HG02938 (cell line): ENCODE measurements around the gene TLCD3B.

Source experiments
- ATAC-seq: cut with Tn5 transposase; IDR thresholded peaks from one replicate; pipeline ENCODE4 v1.9.1; 2021; ENCODE audit warnings: mild to moderate bottlenecking, moderate library complexity; ENCODE audit not compliant: unreplicated experiment

TLCD3B gene

GRCh38 chr16:30030841-30031413 lies at the start of gene TLCD3B:
Gene TLCD3B (minus strand): TSS chr16:30031271. CDS start chr16:30030527, 744 bp downstream.
- no peak for ATAC-seq

- ATAC-seq, result no peak
These were observed 48.4 kb upstream of the TLCD3B start for GRCh38 chr16:30079480-30079879.

GRCh38 chr16:30078744-30079143 lies 47.7 kb upstream of the TLCD3B start:
- ATAC-seq, result no peak

- ATAC-seq, result no peak
These were observed 46.6 kb upstream of the TLCD3B start for GRCh38 chr16:30077656-30078055.

- peak; percentile 25 for ATAC-seq
These were observed 45.3 kb upstream of the TLCD3B start for GRCh38 chr16:30076276-30076791.

- ATAC-seq, result peak; percentile 62
These were observed 44.6 kb upstream of the TLCD3B start, which contains the start of gene PPP4C for GRCh38 chr16:30075503-30076275. Gene PPP4C (plus strand): TSS chr16:30075994. CDS start chr16:30076378, 384 bp downstream.

GRCh38 chr16:30070490-30070889 lies 39.4 kb upstream of the TLCD3B start:
- no peak for ATAC-seq

GRCh38 chr16:30069611-30070462 lies 38.8 kb upstream of the TLCD3B start:
- ATAC-seq, result no peak

- ATAC-seq, result no peak
These were observed 37.9 kb upstream of the TLCD3B start for GRCh38 chr16:30068750-30069610.

- ATAC-seq, result no peak
These were observed 37.3 kb upstream of the TLCD3B start for GRCh38 chr16:30068333-30068732.

- no peak for ATAC-seq
These were observed 36.5 kb upstream of the TLCD3B start for GRCh38 chr16:30067584-30067916.

- no peak for ATAC-seq
These were observed 35.9 kb upstream of the TLCD3B start for GRCh38 chr16:30066761-30067583.

GRCh38 chr16:30065943-30066760 lies 35.1 kb upstream of the TLCD3B start:
- no peak for ATAC-seq

- peak; percentile 63 for ATAC-seq
These were observed 34.3 kb upstream of the TLCD3B start, which contains the start of gene ALDOA for GRCh38 chr16:30065102-30065942. Gene ALDOA (plus strand): TSS chr16:30065760. CDS start chr16:30066898, 1,138 bp downstream.

GRCh38 chr16:30064729-30065101 lies 33.6 kb upstream of the TLCD3B start:
- no peak for ATAC-seq

GRCh38 chr16:30063893-30064728 lies 33.0 kb upstream of the TLCD3B start:
- ATAC-seq, result no peak
